Kidney epithelial cell (primary cell): ENCODE results near the gene DDX25. TPM values are rescaled to one million over a fixed set of nuclear protein-coding genes. Genes with fewer than 3 reads are reported as not detected.

ENCODE experiments used
- DNase-seq: peaks from one replicate; pipeline ENCODE4 v3.0.0-alpha.2; 2010; ENCODE audit warnings: low read depth
- H3K27me3 ChIP-seq: 2 replicates; pipeline ENCODE4 v1.6.0; 2011; ENCODE audit warnings: low read length; ENCODE audit not compliant: control insufficient read depth, insufficient read depth
- H3K36me3 ChIP-seq: 2 replicates; pipeline ENCODE4 v1.5.1; 2011; ENCODE audit warnings: low read length; ENCODE audit not compliant: control insufficient read depth, insufficient read depth
- H3K4me3 ChIP-seq: 2 replicates; pipeline ENCODE4 v1.5.1; 2011; ENCODE audit warnings: low read depth, mild to moderate bottlenecking, control low read depth, low read length
- CTCF ChIP-seq: IDR thresholded peaks from 2 replicates; pipeline ENCODE4 v1.5.1; 2011; ENCODE audit warnings: mild to moderate bottlenecking, moderate library complexity, low read length, control low read depth, inconsistent platforms; ENCODE audit not compliant: insufficient read depth, poor library complexity, severe bottlenecking
- total RNA-seq: library from RNA; depleted of rRNA; stranded (reverse); fragments of >200 nt; gene quantifications from 2 replicates; pipeline ENCODE4 v1.2.3, GENCODE V29; 2015

Gene DDX25
- total RNA-seq, 1 donor from 2014 or later = 1.5 TPM

GRCh38 chr11:125941619-125942611, 37.6 kb downstream of the DDX25 start:
- peak; percentile 94 for TF ChIP-seq CTCF
- Histone ChIP-seq H3K4me3 (no peak overlapping the region), H3K27me3 (no peaks in the 10 kb centered on the region), H3K36me3 (no peaks in the 10 kb centered on the region)
- peak; percentile 5 for DNase-seq

GRCh38 chr11:125942771-125943428, 38.6 kb downstream of the DDX25 start:
- H3K4me3 ChIP-seq = no peak overlapping the region
- H3K27me3 ChIP-seq = no peaks in the 10 kb centered on the region
- no peak for TF ChIP-seq CTCF
- H3K36me3 ChIP-seq = no peaks in the 10 kb centered on the region
- DNase-seq = no peak

GRCh38 chr11:125943661-125944349, 39.5 kb downstream of the DDX25 start:
- Histone ChIP-seq H3K36me3 (no peaks in the 10 kb centered on the region), H3K4me3 (no peak overlapping the region), H3K27me3 (no peaks in the 10 kb centered on the region)
- DNase-seq = no peak
- TF ChIP-seq CTCF = no peak

- no peak for DNase-seq
- TF ChIP-seq CTCF = no peak
- Histone ChIP-seq H3K27me3 (no peaks in the 10 kb centered on the region), H3K4me3 (no peak overlapping the region), H3K36me3 (no peaks in the 10 kb centered on the region)
Measured at GRCh38 chr11:125944350-125945010, 40.2 kb downstream of the DDX25 start.

- no peak for DNase-seq
- TF ChIP-seq CTCF = no peak
- no peak overlapping the region for H3K4me3 ChIP-seq
- H3K36me3 ChIP-seq = no peaks in the 10 kb centered on the region
- no peaks in the 10 kb centered on the region for H3K27me3 ChIP-seq
Measured at GRCh38 chr11:125945011-125945796, 40.9 kb downstream of the DDX25 start.
